B cell (primary cell): Measurements from ENCODE around the gene VOPP1. TPM values are rescaled to one million over a fixed set of nuclear protein-coding genes. Genes with fewer than 3 reads are reported as not detected.

Source experiments
- ATAC-seq: fragments of 200-7000 bp; cut with Tn5 transposase; one replicate; pipeline ENCODE4 v1.10.0; 2021; ENCODE audit warnings: low read depth, mild to moderate bottlenecking, moderate number of reproducible peaks, moderate library complexity
- CTCF ChIA-PET: fragments of 350-600 bp; sonication (Branson Sonifier 250); formaldehyde crosslinking; loops from one replicate; lab custom pipeline; 2021; ENCODE audit warnings: antibody characterized with exemption, inconsistent platforms; lab: Charles Lee
- POLR2A ChIA-PET: fragments of 350-600 bp; sonication (Branson Sonifier 250); formaldehyde crosslinking; loops from one replicate; lab custom pipeline; 2021; ENCODE audit warnings: antibody characterized with exemption; lab: Charles Lee
- DNase-seq: peaks from one replicate; pipeline ENCODE4 v3.0.0; 2013
- H2AFZ ChIP-seq: 2 replicates; pipeline ENCODE4 v1.6.1; 2012; ENCODE audit warnings: mild to moderate bottlenecking, low read depth, low read length; ENCODE audit not compliant: insufficient read depth, poor library complexity, severe bottlenecking
- H3K27ac ChIP-seq, 2 donors: 1 replicate in 1 of 2; 2 replicates in 1 of 2; pipeline ENCODE4 v1.5.1; 2012 to 2013; ENCODE audit warnings: low read length in 2 of 2, mild to moderate bottlenecking in 2 of 2, moderate library complexity in 1 of 2
- H3K27me3 ChIP-seq, 4 experiments: fragments of 200-600 bp in 1 of 4; sonication (generic) in 1 of 4; replicated peaks in 1 of 4; 1 replicate in 2 of 4; 2 replicates in 2 of 4; pipeline versions ENCODE4 v1.6.1 to v1.7.0; 2013 to 2016; ENCODE audit warnings: low read length in 3 of 4, mild to moderate bottlenecking in 2 of 4, mixed read lengths in 1 of 4, moderate library complexity in 1 of 4; ENCODE audit not compliant: insufficient read depth in 4 of 4, control insufficient read depth in 3 of 4; ENCODE audit errors: control extremely low read depth in 1 of 4
- H3K36me3 ChIP-seq, 2 experiments: replicated peaks in 1 of 2; 1 replicate in 1 of 2; 2 replicates in 1 of 2; pipeline versions ENCODE4 v1.6.1 to v1.7.1; 2013; ENCODE audit warnings: low read length in 1 of 2; ENCODE audit not compliant: insufficient read depth in 2 of 2, control insufficient read depth in 1 of 2; ENCODE audit errors: control extremely low read depth in 1 of 2, extremely low read depth in 1 of 2
- H3K4me1 ChIP-seq, 2 donors: fragments of 200-600 bp in 1 of 2; sonication (generic) in 1 of 2; 1 replicate in 1 of 2; 2 replicates in 1 of 2; pipeline versions ENCODE4 v1.5.1 to v1.6.1; 2013 to 2017; ENCODE audit warnings: low read length in 2 of 2; ENCODE audit not compliant: control insufficient read depth in 2 of 2, insufficient read depth in 2 of 2
- H3K4me2 ChIP-seq: replicated peaks from 2 replicates; pipeline ENCODE3; 2012; ENCODE audit warnings: mild to moderate bottlenecking, low read depth, low read length; ENCODE audit not compliant: poor library complexity, severe bottlenecking
- H3K4me3 ChIP-seq, 5 experiments: fragments of 200-600 bp in 1 of 5; sonication (generic) in 1 of 5; 1 replicate in 3 of 5; 2 replicates in 2 of 5; pipeline versions ENCODE4 v1.5.1 to v1.7.0; 2011 to 2016; ENCODE audit warnings: low read length in 4 of 5, mild to moderate bottlenecking in 4 of 5, low read depth in 2 of 5, control low read depth in 1 of 5, moderate library complexity in 1 of 5; ENCODE audit not compliant: insufficient read depth in 1 of 5; ENCODE audit errors: control extremely low read depth in 1 of 5, extremely low read depth in 1 of 5
- H3K79me2 ChIP-seq: fragments of 200-600 bp; sonication (generic); one replicate; pipeline ENCODE4 v1.6.0; 2016; ENCODE audit warnings: low read length; ENCODE audit not compliant: control insufficient read depth, insufficient read depth
- H3K9ac ChIP-seq: fragments of 200-600 bp; sonication (generic); 2 replicates; pipeline ENCODE4 v1.6.1; 2017; ENCODE audit warnings: mild to moderate bottlenecking, low read length, moderate library complexity
- H3K9me3 ChIP-seq, 3 donors: one replicate each; pipeline versions ENCODE4 v1.6.1 to v1.7.1; 2013; ENCODE audit warnings: low read length in 2 of 3; ENCODE audit not compliant: control insufficient read depth in 2 of 3, insufficient read depth in 1 of 3; ENCODE audit errors: control extremely low read depth in 1 of 3
- H4K20me1 ChIP-seq: 2 replicates; pipeline ENCODE4 v1.6.0; 2012; ENCODE audit warnings: mild to moderate bottlenecking, low read length; ENCODE audit not compliant: insufficient read depth, control insufficient read depth, poor library complexity, severe bottlenecking
- H3K27ac Mint-ChIP-seq: one replicate; pipeline ENCODE4 v1.8.0; 2021; ENCODE audit warnings: mixed read lengths
- H3K27me3 Mint-ChIP-seq: one replicate; pipeline ENCODE4 v1.8.0; 2021; ENCODE audit warnings: mixed read lengths
- H3K4me1 Mint-ChIP-seq: one replicate; pipeline ENCODE4 v1.8.0; 2021; ENCODE audit warnings: mixed read lengths
- H3K4me3 Mint-ChIP-seq: one replicate; pipeline ENCODE4 v1.8.0; 2021; ENCODE audit warnings: mixed read lengths
- H3K9me3 Mint-ChIP-seq: one replicate; pipeline ENCODE4 v1.8.0; 2022; ENCODE audit warnings: mixed read lengths; ENCODE audit not compliant: insufficient read depth
- EZH2 ChIP-seq: IDR thresholded peaks from 2 replicates; pipeline ENCODE4 v1.6.1; 2012; ENCODE audit warnings: borderline replicate concordance, low read depth, mild to moderate bottlenecking, moderate library complexity, low read length; ENCODE audit not compliant: insufficient read depth, poor library complexity, severe bottlenecking
- WGBS: methylation state at CpG from one replicate; pipeline ENCODE4 v1.1.5; 2013; ENCODE audit warnings: missing lambda C conversion rate; ENCODE audit not compliant: insufficient coverage; 5-methylcytosine and 5-hydroxymethylcytosine counted together
- intact Hi-C: fragments of 100-400 bp; cut with micrococcal nuclease; formaldehyde crosslinking; loops from one replicate; pipeline ENCODE4 v1.10.0; 2022
- polyA plus RNA-seq: library from polyadenylated mRNA; depleted of rRNA; stranded (reverse); fragments of >200 nt; gene quantifications from 2 replicates; pipeline ENCODE4 v1.2.3, GENCODE V29; 2012
- total RNA-seq, 2 donors: library from RNA; stranded (reverse); fragments of 120-200 nt in 1 of 2; gene quantifications; 1 replicate in 1 of 2; 2 replicates in 1 of 2; pipeline versions ENCODE4 v1.2.3 to v1.2.4, GENCODE V29; 2013 to 2022
- TF ChIP-seq, protein P1 (sequence below): fragments of 200-600 bp; IDR thresholded peaks from one replicate; pipeline ENCODE4 v1.8.0; 2022; ENCODE audit warnings: antibody characterized with exemption, mild to moderate bottlenecking

The VOPP1 gene
- total and polyA plus RNA-seq, 2 donors (not counting 1 experiment from before 2014, with no cell fraction given), result 53.2 to 256 TPM

DNA sequence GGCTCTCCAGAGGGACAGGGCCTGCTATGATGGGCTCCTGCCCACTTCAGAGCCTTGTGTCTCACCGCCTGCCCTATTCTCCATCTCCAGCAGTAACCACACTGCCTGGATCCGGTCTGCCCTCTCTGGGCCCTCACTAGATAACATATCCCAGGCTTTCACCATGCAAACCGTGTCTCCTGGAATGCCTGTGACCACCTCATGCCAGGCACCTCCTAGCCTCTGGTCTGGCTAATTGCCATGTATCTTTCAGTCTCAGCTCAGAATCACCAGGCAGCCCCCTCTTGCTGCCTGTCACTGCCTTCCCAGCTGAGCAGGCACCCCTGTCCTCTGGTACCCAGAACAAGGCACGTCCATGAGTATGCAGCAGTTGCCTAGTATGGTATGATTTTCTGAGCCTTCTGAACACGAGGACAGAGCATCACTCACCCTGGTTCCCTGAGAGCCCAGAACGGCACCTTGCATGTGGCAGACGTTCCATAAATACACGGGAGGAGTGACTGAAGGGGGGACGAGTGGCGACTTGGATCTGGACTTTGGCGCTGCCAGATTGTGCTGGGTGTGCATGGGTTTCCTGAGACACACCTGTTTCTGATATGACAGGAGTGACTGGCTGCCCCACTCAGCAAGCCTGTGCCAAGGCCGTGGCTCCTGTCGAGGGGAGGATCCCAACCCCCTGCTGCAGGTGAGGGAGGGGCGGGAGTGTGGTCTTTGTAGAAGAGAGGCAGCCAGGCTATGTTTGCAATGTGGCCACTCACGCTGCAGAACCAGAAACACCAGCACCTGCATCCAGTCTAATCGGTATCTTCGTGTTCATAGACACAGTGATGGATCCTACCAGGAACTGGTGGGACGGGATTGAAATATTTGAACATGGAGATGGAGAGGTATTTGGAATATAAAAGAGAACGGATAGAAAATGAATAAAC, 95.2 kb downstream of the VOPP1 start:
- H3K27ac Mint-ChIP-seq, result peak overlapping the region; percentile 26
- H3K4me1 Mint-ChIP-seq, result peaks cover 40% of the 10 kb centered on the region
- CTCF ChIA-PET, result no interaction called here
- Histone ChIP-seq H4K20me1 (peaks cover 45% of the 10 kb centered on the region), H3K27me3 (no peaks in the 10 kb centered on the region), H3K79me2 (peaks cover 16% of the 10 kb centered on the region), H3K27ac (no peak overlapping the region), H3K36me3 (peaks cover 0 to 58% of the 10 kb centered on the region in 2 experiments), H3K4me2 (no peak overlapping the region), H3K4me3 (no peak overlapping the region), H3K9me3 (no peaks in the 10 kb centered on the region), H3K4me1 (peaks cover 0 to 22% of the 10 kb centered on the region in 2 donors), H3K9ac (no peak overlapping the region), H2AFZ (no peak overlapping the region)
- WGBS, result 97% methylated on average over 19 of the region's 19 CpGs
- no peaks in the 10 kb centered on the region for H3K9me3 Mint-ChIP-seq
- no peak for TF ChIP-seq EZH2
- ATAC-seq (no peak), DNase-seq (no peak)
- no peaks in the 10 kb centered on the region for H3K27me3 Mint-ChIP-seq
- no peak overlapping the region for H3K4me3 Mint-ChIP-seq
- intact Hi-C loops, result no loop called here
- POLR2A ChIA-PET, result interaction anchor here (0.6 kb wide), 1 partner anchor 38 kb away, joined by 3 read pairs; no protein-coding TSS in a partner anchor

DNA sequence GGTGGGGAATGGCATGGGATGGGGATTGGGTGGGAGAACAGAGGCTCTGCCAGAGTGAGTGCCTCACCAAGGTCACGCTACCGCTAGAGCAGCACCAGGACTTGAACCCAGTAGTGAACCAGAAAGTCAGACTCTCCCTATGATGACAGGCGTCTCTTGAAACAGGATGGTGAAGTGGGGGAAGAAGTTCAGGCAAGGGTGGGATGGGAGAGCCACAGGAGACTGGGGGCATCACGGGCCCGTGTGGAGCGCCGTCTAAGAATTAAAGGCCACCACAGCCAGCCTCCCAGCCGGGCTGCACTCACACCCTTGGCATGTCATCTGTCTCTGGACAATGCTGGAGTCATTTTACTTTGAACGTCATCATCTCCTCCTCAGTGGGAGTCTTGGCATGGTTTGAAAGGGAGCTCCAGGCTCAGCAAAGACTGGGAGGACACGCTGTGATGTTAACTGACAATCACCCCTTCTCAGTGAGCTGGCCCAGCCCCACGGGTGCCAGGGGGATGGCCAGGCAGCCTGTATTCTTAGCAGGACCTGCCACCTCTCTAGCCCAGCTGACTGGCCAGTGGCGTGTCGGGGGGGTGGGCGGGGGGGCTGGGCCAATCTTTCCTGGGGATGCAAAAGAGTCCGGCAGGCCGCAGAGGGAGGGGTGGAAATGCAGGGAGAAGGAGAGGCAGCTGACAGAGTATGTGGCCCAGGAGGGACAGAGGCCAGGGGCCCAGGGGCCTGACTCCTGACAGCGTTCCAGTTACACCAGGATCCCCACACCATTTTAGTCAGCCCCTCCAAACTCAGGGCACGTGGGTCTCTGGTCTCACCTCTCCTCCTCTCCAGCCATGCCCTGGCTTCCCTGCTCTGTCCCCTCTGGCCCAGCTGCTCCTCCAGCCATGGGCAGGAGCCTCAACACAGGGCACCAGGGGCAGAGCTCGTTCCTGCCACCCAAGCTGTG, 96.2 kb downstream of the VOPP1 start:
- no peak for ATAC-seq
- Mint-ChIP-seq H3K4me3 (no peak overlapping the region), H3K9me3 (no peaks in the 10 kb centered on the region), H3K4me1 (peaks cover 41% of the 10 kb centered on the region), H3K27me3 (no peaks in the 10 kb centered on the region), H3K27ac (peak overlapping the region; percentile 8)
- H3K27me3 ChIP-seq, result no peaks in the 10 kb centered on the region
- peaks cover 41% of the 10 kb centered on the region for H4K20me1 ChIP-seq
- intact Hi-C loops, result no loop called here
- POLR2A ChIA-PET, result interaction anchor here (0.6 kb wide), 1 partner anchor 39 kb away, joined by 3 read pairs; no protein-coding TSS in a partner anchor
- no peak overlapping the region for H3K4me3 ChIP-seq
- H3K27ac ChIP-seq, result no peak overlapping the region
- CTCF ChIA-PET, result no interaction called here
- no peak for DNase-seq
- H3K9me3 ChIP-seq, result no peaks in the 10 kb centered on the region
- WGBS, result 95% methylated on average over 14 of the region's 19 CpGs
- H2AFZ ChIP-seq, result no peak overlapping the region
- no peak overlapping the region for H3K9ac ChIP-seq
- H3K36me3 ChIP-seq, result peaks cover 0 to 52% of the 10 kb centered on the region in 2 experiments
- TF ChIP-seq, protein P1, sequence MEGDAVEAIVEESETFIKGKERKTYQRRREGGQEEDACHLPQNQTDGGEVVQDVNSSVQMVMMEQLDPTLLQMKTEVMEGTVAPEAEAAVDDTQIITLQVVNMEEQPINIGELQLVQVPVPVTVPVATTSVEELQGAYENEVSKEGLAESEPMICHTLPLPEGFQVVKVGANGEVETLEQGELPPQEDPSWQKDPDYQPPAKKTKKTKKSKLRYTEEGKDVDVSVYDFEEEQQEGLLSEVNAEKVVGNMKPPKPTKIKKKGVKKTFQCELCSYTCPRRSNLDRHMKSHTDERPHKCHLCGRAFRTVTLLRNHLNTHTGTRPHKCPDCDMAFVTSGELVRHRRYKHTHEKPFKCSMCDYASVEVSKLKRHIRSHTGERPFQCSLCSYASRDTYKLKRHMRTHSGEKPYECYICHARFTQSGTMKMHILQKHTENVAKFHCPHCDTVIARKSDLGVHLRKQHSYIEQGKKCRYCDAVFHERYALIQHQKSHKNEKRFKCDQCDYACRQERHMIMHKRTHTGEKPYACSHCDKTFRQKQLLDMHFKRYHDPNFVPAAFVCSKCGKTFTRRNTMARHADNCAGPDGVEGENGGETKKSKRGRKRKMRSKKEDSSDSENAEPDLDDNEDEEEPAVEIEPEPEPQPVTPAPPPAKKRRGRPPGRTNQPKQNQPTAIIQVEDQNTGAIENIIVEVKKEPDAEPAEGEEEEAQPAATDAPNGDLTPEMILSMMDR, result no peak
- TF ChIP-seq EZH2, result no peak
- H3K4me1 ChIP-seq, result peaks cover 0 to 22% of the 10 kb centered on the region in 2 donors
- no peak overlapping the region for H3K4me2 ChIP-seq
- H3K79me2 ChIP-seq, result peaks cover 11% of the 10 kb centered on the region
